Measurements from ENCODE around the gene TSPAN10. TPM values are rescaled to one million over a fixed set of nuclear protein-coding genes. Genes with fewer than 3 reads are reported as not detected.

Gene TSPAN10
- total and polyA plus RNA-seq, 2 of the 13 experiments (the other 11 are each of a cell fraction or from before 2014, with no cell fraction given): 0.54 to 0.75 TPM

- TF ChIP-seq HMGXB3 (CRISPR knock-in tag; IDR thresholded peaks at IDR 0.05; ENCODE audit: borderline replicate concordance) (peak; percentile 79), ZSCAN25 (CRISPR knock-in tag; IDR thresholded peaks at IDR 0.05) (peak; percentile 69; the same call in 1 of the 2 replicates), ZNF362 (CRISPR knock-in tag; IDR thresholded peaks at IDR 0.05; ENCODE audit: borderline replicate concordance) (no peak), U2AF2 (IDR thresholded peaks at IDR 0.05; ENCODE audit: low read depth, low read length) (no peak), MAX (IDR thresholded peaks at IDR 0.05) (peak; percentile 76), ZNF782 (CRISPR knock-in tag; IDR thresholded peaks at IDR 0.05; ENCODE audit: borderline replicate concordance) (peak; percentile 26; the same call in 1 of the 2 replicates), FOXM1 (CRISPR knock-in tag; IDR thresholded peaks at IDR 0.05) (0 out of 2 replicates have a peak, but pooled peaks have one; percentile 58), FOXP4 (CRISPR knock-in tag; IDR thresholded peaks at IDR 0.05) (0 out of 2 replicates have a peak, but pooled peaks have one; percentile 36), ZNF337 (CRISPR knock-in tag; IDR thresholded peaks at IDR 0.05; ENCODE audit: borderline replicate concordance, low read depth) (peak; percentile 60; the same call in 1 of the 2 replicates), ZC3H4 (CRISPR knock-in tag; IDR thresholded peaks at IDR 0.05; ENCODE audit: borderline replicate concordance) (no peak), ZNF747 (CRISPR knock-in tag; IDR thresholded peaks at IDR 0.05; ENCODE audit: borderline replicate concordance) (peak; percentile 4; the same call in 1 of the 2 replicates), ZNF326 (CRISPR knock-in tag; IDR thresholded peaks at IDR 0.05; ENCODE audit: borderline replicate concordance) (no peak), ARNT2 (CRISPR knock-in tag; IDR thresholded peaks at IDR 0.05; ENCODE audit: low read depth) (peak; percentile 10), ZNF441 (CRISPR knock-in tag; IDR thresholded peaks at IDR 0.05; ENCODE audit: borderline replicate concordance) (peak; percentile 13), SNAPC5 (CRISPR knock-in tag; IDR thresholded peaks at IDR 0.05; ENCODE audit: borderline replicate concordance) (no peak)
Observed at GRCh38 chr17:81683584-81684441, 46.8 kb downstream of the TSPAN10 start, which contains the start of the genes ARL16 and HGS (continued).

Measured in HepG2 (cell line).